ENCODE data around the gene GK.
"Not testable (repeated sequence)": the region's sequence is repeated elsewhere in the genome, so short reads cannot be mapped to it uniquely, and the experiment has no call there.

The GK gene

GRCh38 chrX:30618160-30618765 is 35.0 kb upstream of the GK start:
- H3K4me3 ChIP-seq (ENCODE audit: control insufficient read depth, low read depth, low read length): no peak overlapping the region
- DNase-seq (ENCODE audit: low read depth): peak; percentile 17
- TF ChIP-seq CTCF (conservative IDR thresholded peaks at IDR 0.05; ENCODE audit: control insufficient read depth, insufficient read depth, low read depth, low read length): peak; percentile 11

DNA sequence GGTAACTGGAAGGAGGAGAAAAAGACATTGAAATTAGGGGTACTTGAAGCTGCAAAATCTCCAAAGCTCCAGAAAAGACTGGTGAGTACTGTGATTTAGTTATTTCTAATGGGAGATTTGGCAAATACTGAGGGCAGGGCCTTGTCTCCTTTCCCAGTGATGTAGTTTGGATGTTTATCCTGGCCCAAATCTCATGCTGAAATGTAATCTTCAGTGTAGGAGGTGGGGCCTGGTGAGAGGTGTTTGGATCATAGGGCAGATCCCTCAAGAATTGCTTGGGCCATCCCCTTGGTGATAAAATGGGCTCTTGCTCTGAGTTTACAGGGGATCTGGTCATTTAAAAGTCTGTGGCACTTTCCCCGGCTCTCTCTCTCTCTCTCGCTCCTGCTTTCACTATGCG is 33.1 kb upstream of the GK start:
- TF ChIP-seq CTCF (conservative IDR thresholded peaks at IDR 0.05; ENCODE audit: control insufficient read depth, insufficient read depth, low read depth, low read length): no peak
- DNase-seq (ENCODE audit: low read depth): peak; percentile 64
- no peak overlapping the region for H3K4me3 ChIP-seq (ENCODE audit: control insufficient read depth, low read depth, low read length)

DNA sequence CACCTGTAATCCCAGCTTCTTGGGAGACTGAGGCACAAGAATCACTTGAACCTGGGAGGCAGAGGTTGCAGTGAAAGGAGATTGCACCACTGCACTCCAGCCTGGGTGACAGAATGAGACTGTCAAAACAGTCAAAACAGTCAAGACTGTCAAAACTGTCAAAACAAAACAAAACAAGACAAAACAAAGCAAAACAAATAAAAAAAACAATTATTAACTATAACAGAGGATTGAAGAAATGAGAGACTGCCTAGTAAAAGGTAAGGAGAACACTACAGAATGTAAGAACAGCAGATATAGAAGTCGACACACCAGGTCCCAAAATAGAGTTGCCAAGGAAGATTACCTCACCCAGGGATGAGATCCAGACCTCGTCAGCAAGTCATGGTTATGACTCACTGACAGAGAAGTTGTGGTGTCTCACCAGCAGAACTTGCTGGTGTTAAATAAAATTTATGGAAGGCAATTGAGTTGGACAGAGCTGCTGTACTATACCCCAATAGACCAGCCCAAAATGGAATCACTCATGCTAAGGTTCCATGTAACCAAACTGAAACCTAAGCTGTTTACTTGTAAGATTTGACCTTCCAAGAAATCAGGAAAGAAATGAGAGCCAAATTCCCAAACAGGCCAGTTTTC is 32.1 kb upstream of the GK start:
- no peak for TF ChIP-seq CTCF (conservative IDR thresholded peaks at IDR 0.05; ENCODE audit: control insufficient read depth, insufficient read depth, low read depth, low read length)
- peak; percentile 93 for DNase-seq (ENCODE audit: low read depth)

DNA sequence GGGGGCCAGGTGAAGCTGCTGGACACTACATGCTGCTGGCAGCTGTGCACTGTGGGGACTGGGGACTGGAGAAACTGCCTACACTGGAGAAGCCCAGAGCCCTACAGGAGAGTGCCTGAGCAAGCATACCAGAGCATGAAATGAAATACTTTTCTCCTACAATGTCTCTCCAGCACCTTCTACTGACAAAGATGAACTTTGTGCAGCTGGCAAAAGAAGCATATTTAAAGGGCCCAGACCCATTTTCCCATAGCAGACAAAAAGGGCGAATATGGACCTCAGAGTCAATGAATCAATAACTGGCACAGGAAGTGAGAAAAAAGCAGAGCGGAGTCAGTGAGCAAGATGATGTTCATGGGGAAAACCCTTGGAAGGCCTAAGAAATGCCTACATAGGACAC is 30.9 kb upstream of the GK start:
- no peak overlapping the region for H3K4me3 ChIP-seq (ENCODE audit: control insufficient read depth, low read depth, low read length)
- TF ChIP-seq CTCF (conservative IDR thresholded peaks at IDR 0.05; ENCODE audit: control insufficient read depth, insufficient read depth, low read depth, low read length): no peak
- no peak for DNase-seq (ENCODE audit: low read depth)

More for the DNA sequence above, 32.1 kb upstream of the GK start:
- no peak overlapping the region for H3K4me3 ChIP-seq (ENCODE audit: control insufficient read depth, low read depth, low read length)

DNA sequence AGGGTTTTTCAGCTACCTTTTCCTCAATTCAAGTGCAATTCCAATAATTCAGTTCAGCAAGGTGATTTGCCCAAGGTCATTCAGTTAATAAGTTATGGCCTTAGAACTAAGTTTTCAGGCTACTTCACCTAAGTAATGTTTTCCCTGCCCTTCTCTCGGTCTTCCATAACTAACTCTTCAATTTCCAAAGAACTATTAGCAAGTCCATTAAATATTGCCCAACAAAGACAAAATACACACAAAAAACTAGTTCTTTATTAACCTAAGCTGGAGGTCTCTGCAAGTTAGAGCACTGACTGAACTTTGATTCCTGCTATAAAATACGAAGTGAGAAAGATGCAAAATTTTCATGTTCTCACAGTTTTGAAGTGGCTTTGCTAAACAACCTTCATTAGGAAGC is 26.8 kb upstream of the GK start:
- no peak for DNase-seq (ENCODE audit: low read depth)
- H3K4me3 ChIP-seq (ENCODE audit: control insufficient read depth, low read depth, low read length): no peak overlapping the region
- no peak for TF ChIP-seq CTCF (conservative IDR thresholded peaks at IDR 0.05; ENCODE audit: control insufficient read depth, insufficient read depth, low read depth, low read length)

- no peak overlapping the region for H3K4me3 ChIP-seq (ENCODE audit: control insufficient read depth, low read depth, low read length)
- DNase-seq (ENCODE audit: low read depth): peak; percentile 11
- no peak for TF ChIP-seq CTCF (conservative IDR thresholded peaks at IDR 0.05; ENCODE audit: control insufficient read depth, insufficient read depth, low read depth, low read length)
Measured at GRCh38 chrX:30627818-30628652, 25.2 kb upstream of the GK start.

DNA sequence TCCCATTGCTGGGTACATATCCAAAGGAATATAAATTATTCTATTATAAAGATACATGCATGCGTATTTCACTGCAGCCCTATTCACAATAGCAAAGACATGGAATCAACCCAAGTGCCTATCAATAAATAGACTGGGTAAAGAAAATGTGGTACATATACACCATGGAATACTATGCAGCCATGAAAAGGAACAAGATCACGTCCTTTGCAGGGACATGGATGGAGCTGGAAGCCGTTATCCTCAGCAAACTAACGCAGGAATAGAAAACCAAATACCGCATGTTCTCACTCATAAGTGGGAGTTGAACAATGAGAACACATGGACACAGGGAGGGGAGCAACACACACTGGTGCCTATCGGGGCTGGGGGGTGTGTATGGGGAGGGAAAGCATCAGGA is 19.2 kb upstream of the GK start:
- DNase-seq (ENCODE audit: low read depth); H3K4me3 ChIP-seq (ENCODE audit: control insufficient read depth, low read depth, low read length): not testable (repeated sequence)
